Smooth muscle cell (in vitro differentiated cells): ENCODE measurements around the gene C19orf25. TPM values are rescaled to one million over a fixed set of nuclear protein-coding genes. Genes with fewer than 3 reads are reported as not detected.

ENCODE experiments used
- DNase-seq: peaks from one replicate; lab custom pipeline; 2025; ENCODE audit not compliant: unreplicated experiment; lab: John Stamatoyannopoulos, UW
- H2AFZ ChIP-seq: fragments of 200-600 bp; sonication (generic); 2 replicates; pipeline ENCODE4 v1.6.0; 2016; ENCODE audit warnings: antibody characterized with exemption, low read depth, mild to moderate bottlenecking
- H3F3A ChIP-seq: fragments of 200-600 bp; sonication (generic); 2 replicates; pipeline ENCODE4 v1.6.0; 2017; ENCODE audit warnings: antibody characterized with exemption, low read depth
- H3K27ac ChIP-seq: fragments of 200-600 bp; sonication (generic); 2 replicates; pipeline ENCODE4 v1.5.1; 2016; ENCODE audit warnings: low read depth, mild to moderate bottlenecking
- H3K27me3 ChIP-seq: fragments of 200-600 bp; sonication (generic); 2 replicates; pipeline ENCODE4 v1.6.1; 2016; ENCODE audit warnings: low read depth, mild to moderate bottlenecking
- H3K36me3 ChIP-seq: fragments of 200-600 bp; sonication (generic); 2 replicates; pipeline ENCODE4 v1.5.1; 2016; ENCODE audit warnings: low read depth
- H3K4me1 ChIP-seq: fragments of 200-600 bp; sonication (generic); 2 replicates; pipeline ENCODE4 v1.5.1; 2016; ENCODE audit warnings: low read depth
- H3K4me2 ChIP-seq: fragments of 200-600 bp; sonication (generic); 2 replicates; pipeline ENCODE4 v1.6.0; 2016; ENCODE audit warnings: mild to moderate bottlenecking
- H3K4me3 ChIP-seq: fragments of 200-600 bp; sonication (generic); 2 replicates; pipeline ENCODE4 v1.5.1; 2016; ENCODE audit warnings: mild to moderate bottlenecking
- H3K79me2 ChIP-seq: fragments of 200-600 bp; sonication (generic); 2 replicates; pipeline ENCODE4 v1.6.0; 2016; ENCODE audit warnings: low read depth, mild to moderate bottlenecking
- H3K9ac ChIP-seq: fragments of 200-600 bp; sonication (generic); 2 replicates; pipeline ENCODE4 v1.6.0; 2016; ENCODE audit warnings: low read depth
- H3K9me3 ChIP-seq: fragments of 200-600 bp; sonication (generic); replicated peaks from 2 replicates; pipeline ENCODE4 v1.5.1; 2016; ENCODE audit warnings: low read depth
- H4K20me1 ChIP-seq: fragments of 200-600 bp; sonication (generic); 2 replicates; pipeline ENCODE4 v1.6.0; 2016; ENCODE audit warnings: low read depth
- CTCF ChIP-seq: fragments of 200-600 bp; sonication (generic); IDR thresholded peaks from 2 replicates; pipeline ENCODE4 v1.5.1; 2017; ENCODE audit warnings: borderline replicate concordance, mild to moderate bottlenecking, antibody characterized with exemption; ENCODE audit not compliant: insufficient read depth, poor library complexity, severe bottlenecking
- WGBS: methylation state at CpG from one replicate; pipeline ENCODE4 v1.1.7; 2016; ENCODE audit warnings: low lambda C conversion rate; 5-methylcytosine and 5-hydroxymethylcytosine counted together
- polyA plus RNA-seq: library from polyadenylated mRNA; unstranded; fragments of >200 nt; fragmentation: Nextera tagmentation; extraction: Ambion mirVana; gene quantifications from 2 replicates; pipeline ENCODE4 v1.2.1, GENCODE V29; 2016
- total RNA-seq: library from RNA; depleted of rRNA; stranded (reverse); fragments of >200 nt; gene quantifications from 2 replicates; pipeline ENCODE4 v1.2.3, GENCODE V29; 2014

C19orf25 gene
- total and polyA plus RNA-seq, 2 experiments from 2014 or later = 15.2 to 27.9 TPM

GRCh38 chr19:1457892-1458291 lies 21.1 kb downstream of the C19orf25 start:
- Histone ChIP-seq H3K27ac (no peak overlapping the region), H3F3A (no peaks in the 10 kb centered on the region), H3K9me3 (no peaks in the 10 kb centered on the region), H3K4me3 (no peak overlapping the region), H3K79me2 (no peaks in the 10 kb centered on the region), H4K20me1 (peaks cover 42% of the 10 kb centered on the region), H3K27me3 (peaks cover 38% of the 10 kb centered on the region), H2AFZ (no peak overlapping the region), H3K36me3 (no peaks in the 10 kb centered on the region), H3K4me1 (peaks cover 2% of the 10 kb centered on the region), H3K4me2 (no peak overlapping the region), H3K9ac (no peak overlapping the region)
- 92% methylated on average over 16 of the region's 16 CpGs for WGBS
- DNase-seq = no peak
- TF ChIP-seq CTCF = no peak

- Histone ChIP-seq H3K27ac (no peak overlapping the region), H3K36me3 (no peaks in the 10 kb centered on the region), H4K20me1 (peaks cover 39% of the 10 kb centered on the region), H3K27me3 (peaks cover 45% of the 10 kb centered on the region), H3K9me3 (no peaks in the 10 kb centered on the region), H3F3A (no peaks in the 10 kb centered on the region), H3K4me3 (no peak overlapping the region), H3K79me2 (no peaks in the 10 kb centered on the region), H2AFZ (no peak overlapping the region), H3K4me1 (peaks cover 9% of the 10 kb centered on the region), H3K9ac (no peak overlapping the region), H3K4me2 (no peak overlapping the region)
- no peak for DNase-seq
- no peak for TF ChIP-seq CTCF
- WGBS = 59% methylated on average over 47 of the region's 48 CpGs
Observed at GRCh38 chr19:1457031-1457739, 21.8 kb downstream of the C19orf25 start.

- Histone ChIP-seq H3K9me3 (no peaks in the 10 kb centered on the region), H3K9ac (no peak overlapping the region), H3K4me2 (no peak overlapping the region), H3K79me2 (no peaks in the 10 kb centered on the region), H3K27me3 (peaks cover 54% of the 10 kb centered on the region), H3K36me3 (no peaks in the 10 kb centered on the region), H3K27ac (no peak overlapping the region), H2AFZ (no peak overlapping the region), H3F3A (no peaks in the 10 kb centered on the region), H3K4me1 (peaks cover 11% of the 10 kb centered on the region), H4K20me1 (peaks cover 37% of the 10 kb centered on the region), H3K4me3 (no peak overlapping the region)
- WGBS = 85% methylated on average over 40 of the region's 43 CpGs
- DNase-seq = no peak
- no peak for TF ChIP-seq CTCF
Observed at GRCh38 chr19:1456121-1456900, 22.7 kb downstream of the C19orf25 start.
